Measurements from ENCODE around the gene GINS2. TPM values are rescaled to one million over a fixed set of nuclear protein-coding genes. Genes with fewer than 3 reads are reported as not detected.

GINS2 gene
- total RNA-seq, 1 donor from 2014 or later: 1.1 TPM

GRCh38 chr16:85628645-85629044, 60.1 kb downstream of the GINS2 start:
- intact Hi-C loops (cut with DNase I): no loop called here
- no peaks in the 10 kb centered on the region for H3K9me3 ChIP-seq
- H3K4me3 ChIP-seq: no peak overlapping the region
- peaks cover 8% of the 10 kb centered on the region for H3K36me3 ChIP-seq
- TF ChIP-seq CTCF (IDR thresholded peaks at IDR 0.05): no peak
- DNase-seq (no peak), ATAC-seq (no peak)
- no peaks in the 10 kb centered on the region for H3K27me3 ChIP-seq (ENCODE audit: low read depth)
- H3K27ac ChIP-seq: no peak overlapping the region
- H3K4me1 ChIP-seq: peaks cover 54% of the 10 kb centered on the region

GRCh38 chr16:85628265-85628556, 60.5 kb downstream of the GINS2 start:
- DNase-seq (no peak), ATAC-seq (no peak)
- peaks cover 8% of the 10 kb centered on the region for H3K36me3 ChIP-seq
- TF ChIP-seq CTCF (IDR thresholded peaks at IDR 0.05): no peak
- H3K9me3 ChIP-seq: no peaks in the 10 kb centered on the region
- H3K27me3 ChIP-seq (ENCODE audit: low read depth): no peaks in the 10 kb centered on the region
- intact Hi-C loops (cut with DNase I): no loop called here
- no peak overlapping the region for H3K27ac ChIP-seq
- H3K4me3 ChIP-seq: no peak overlapping the region
- peaks cover 58% of the 10 kb centered on the region for H3K4me1 ChIP-seq

GRCh38 chr16:85627526-85628264, 61.1 kb downstream of the GINS2 start:
- ATAC-seq: no peak
- no peaks in the 10 kb centered on the region for H3K27me3 ChIP-seq (ENCODE audit: low read depth)
- no peak overlapping the region for H3K4me3 ChIP-seq
- H3K27ac ChIP-seq: no peak overlapping the region
- intact Hi-C loops (cut with DNase I): no loop called here
- TF ChIP-seq CTCF (IDR thresholded peaks at IDR 0.05): no peak
- H3K36me3 ChIP-seq: peaks cover 8% of the 10 kb centered on the region
- H3K9me3 ChIP-seq: no peaks in the 10 kb centered on the region
- no peak for DNase-seq
- H3K4me1 ChIP-seq: peaks cover 64% of the 10 kb centered on the region

GRCh38 chr16:85627089-85627488, 61.7 kb downstream of the GINS2 start:
- no peak for TF ChIP-seq CTCF (IDR thresholded peaks at IDR 0.05)
- Histone ChIP-seq H3K4me3 (no peak overlapping the region), H3K36me3 (peaks cover 8% of the 10 kb centered on the region), H3K9me3 (no peaks in the 10 kb centered on the region), H3K27ac (no peak overlapping the region), H3K4me1 (peaks cover 64% of the 10 kb centered on the region), H3K27me3 (ENCODE audit: low read depth) (no peaks in the 10 kb centered on the region)
- ATAC-seq (no peak), DNase-seq (no peak)
- intact Hi-C loops (cut with DNase I): no loop called here

Other genes starting within 250 kb of the GINS2 start
- gene GSE1, start 75.6 kb downstream of the GINS2 start, total RNA-seq: 85.2 TPM
- gene C16orf74, start 62.1 kb upstream of the GINS2 start, total RNA-seq: 1.5 TPM
- 21.9 TPM for gene EMC8, start 110.6 kb upstream of the GINS2 start, total RNA-seq
- 391 TPM for gene COX4I1, start 110.7 kb upstream of the GINS2 start, total RNA-seq
- 67.9 TPM for gene IRF8, start 210.2 kb upstream of the GINS2 start, total RNA-seq

All from lower lobe of right lung (tissue), 2 donors.